HG02588 (cell line): Measurements from ENCODE around the gene GJD3.

Experiments used
- ATAC-seq: cut with Tn5 transposase; IDR thresholded peaks from one replicate; pipeline ENCODE4 v1.9.1; 2021; ENCODE audit warnings: mild to moderate bottlenecking, moderate library complexity; ENCODE audit not compliant: unreplicated experiment

GJD3 gene

GRCh38 chr17:40352779-40353394, 11.7 kb downstream of the GJD3 start:
- no peak for ATAC-seq

- ATAC-seq, result no peak
These were observed 12.2 kb downstream of the GJD3 start for GRCh38 chr17:40352237-40352778.

- ATAC-seq, result no peak
These were observed 12.9 kb downstream of the GJD3 start for GRCh38 chr17:40351359-40352236.

- no peak for ATAC-seq
These were observed 13.7 kb downstream of the GJD3 start for GRCh38 chr17:40350689-40351358.

- ATAC-seq, result no peak
These were observed 14.4 kb downstream of the GJD3 start for GRCh38 chr17:40349895-40350688.

GRCh38 chr17:40349477-40349894, 15.1 kb downstream of the GJD3 start:
- no peak for ATAC-seq

GRCh38 chr17:40348562-40349476, 15.7 kb downstream of the GJD3 start:
- no peak for ATAC-seq

GRCh38 chr17:40348136-40348504, 16.4 kb downstream of the GJD3 start:
- ATAC-seq, result no peak

GRCh38 chr17:40347319-40348135, 17.0 kb downstream of the GJD3 start:
- ATAC-seq, result no peak

- ATAC-seq, result no peak
These were observed 17.8 kb downstream of the GJD3 start for GRCh38 chr17:40346765-40347158.

GRCh38 chr17:40345994-40346764, 18.4 kb downstream of the GJD3 start:
- no peak for ATAC-seq

- no peak for ATAC-seq
These were observed 19.2 kb downstream of the GJD3 start for GRCh38 chr17:40345161-40345993.

- ATAC-seq, result no peak
These were observed 19.9 kb downstream of the GJD3 start for GRCh38 chr17:40344421-40345160.

GRCh38 chr17:40343219-40344119, 21.1 kb downstream of the GJD3 start:
- no peak for ATAC-seq

GRCh38 chr17:40342504-40343218, 21.9 kb downstream of the GJD3 start:
- no peak for ATAC-seq
